GM21423 (cell line): Measurements from ENCODE around the gene DDAH2.
"Not testable (repeated sequence)": the region's sequence is repeated elsewhere in the genome, so short reads cannot be mapped to it uniquely, and the experiment has no call there.

Experiments
- ATAC-seq: cut with Tn5 transposase; IDR thresholded peaks from one replicate; pipeline ENCODE4 v1.9.1; 2021; ENCODE audit warnings: mild to moderate bottlenecking, moderate library complexity; ENCODE audit not compliant: unreplicated experiment

Gene DDAH2

DNA sequence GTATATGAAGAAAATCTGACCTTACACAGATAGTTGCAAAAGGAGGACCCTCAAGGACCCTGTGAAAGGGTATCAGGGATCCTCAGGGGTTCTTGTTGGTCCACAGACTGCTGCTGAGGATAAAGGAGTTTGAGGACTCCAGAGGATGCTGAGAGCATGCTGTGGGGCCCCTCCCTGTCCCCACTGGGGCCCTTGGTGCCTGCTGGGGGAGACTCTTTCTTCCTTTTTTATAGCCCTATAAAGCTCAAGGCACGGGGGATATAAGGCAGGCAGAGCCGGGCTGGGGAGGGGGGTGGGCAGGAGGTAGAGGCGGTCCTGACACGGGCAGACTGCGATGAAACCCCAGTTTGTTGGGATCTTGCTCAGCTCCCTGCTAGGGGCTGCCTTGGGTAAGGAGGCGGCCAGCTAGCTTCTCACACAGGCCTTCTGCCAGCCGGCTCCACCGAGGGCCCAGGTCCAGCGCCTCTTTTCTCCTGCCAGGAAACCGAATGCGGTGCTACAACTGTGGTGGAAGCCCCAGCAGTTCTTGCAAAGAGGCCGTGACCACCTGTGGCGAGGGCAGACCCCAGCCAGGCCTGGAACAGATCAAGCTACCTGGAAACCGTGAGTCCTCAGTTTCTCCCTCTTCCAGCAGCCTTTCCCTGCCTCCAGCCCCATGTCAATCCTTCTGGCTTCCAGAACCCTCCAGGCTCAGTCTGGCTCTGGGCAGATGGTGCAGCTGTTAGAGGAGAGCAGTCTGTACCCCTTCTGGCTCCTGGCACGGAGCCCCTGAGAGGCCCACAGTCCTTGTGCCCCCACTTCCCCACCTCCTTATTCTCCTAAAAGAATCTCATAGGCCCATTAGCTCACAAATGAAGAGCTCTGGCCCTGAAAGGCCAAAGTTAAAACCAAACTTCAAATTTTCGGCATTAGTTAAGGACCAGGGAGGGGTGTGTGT lies 13.8 kb downstream of the DDAH2 start, which contains the start of gene LY6G6D:
Gene LY6G6D, plus strand, starts transcription at position 327 of the 937 bp plus-strand sequence. Its CDS starts 8 bp downstream, at position 335.
- no peak for ATAC-seq

DNA sequence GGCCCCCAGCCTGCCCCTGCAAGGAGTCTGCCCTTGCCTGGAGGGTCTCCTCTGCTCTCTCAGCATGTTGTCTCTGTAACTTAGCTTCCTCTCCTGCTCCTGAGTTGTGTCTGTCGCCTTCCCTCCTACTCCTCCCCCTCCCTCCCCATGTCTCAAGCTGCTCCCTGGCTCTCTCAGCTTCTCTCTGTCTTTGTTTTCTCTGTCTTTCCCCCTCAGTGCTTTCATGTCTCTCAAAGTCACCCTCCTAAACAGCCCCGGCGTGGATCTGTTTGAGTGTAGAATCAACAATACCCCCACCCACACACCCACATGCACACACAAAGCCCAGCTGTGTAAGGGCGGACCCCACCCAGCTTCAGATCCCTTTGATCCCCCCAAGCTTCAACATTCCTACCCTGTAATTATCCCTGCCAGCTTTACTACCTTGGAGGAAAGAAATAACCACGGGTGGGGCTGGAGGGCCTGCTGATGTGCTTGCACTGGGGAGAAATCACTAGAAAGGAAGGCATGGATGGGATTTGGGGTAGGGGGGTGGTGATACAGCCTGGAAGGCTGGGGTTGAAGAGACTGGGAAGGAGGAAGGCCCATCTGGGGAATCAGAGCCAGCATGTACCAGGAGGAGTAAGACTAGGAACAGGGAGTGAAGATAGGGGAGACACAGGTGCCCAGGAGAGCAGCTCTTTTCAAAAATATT lies 15.0 kb downstream of the DDAH2 start:
- ATAC-seq, result no peak

DNA sequence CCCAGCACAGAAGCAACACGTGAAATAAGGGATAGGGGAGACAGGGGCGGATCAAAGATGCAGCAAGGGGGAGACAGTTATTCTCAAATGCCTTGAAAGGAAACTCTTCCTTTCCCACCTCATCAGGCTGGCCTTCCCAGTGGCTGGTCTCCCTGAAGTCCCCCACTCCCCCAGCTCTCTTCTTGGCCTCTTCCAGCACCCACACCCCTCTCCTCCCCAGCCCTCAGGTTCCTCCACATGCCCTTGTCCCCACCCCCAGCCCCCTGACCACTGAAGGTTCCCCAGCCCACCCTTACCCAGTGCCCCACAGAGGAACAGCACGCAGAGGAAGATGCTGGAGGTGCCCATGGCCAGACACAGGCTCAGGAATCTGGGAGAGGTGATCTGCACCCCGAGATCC lies 15.6 kb downstream of the DDAH2 start:
- ATAC-seq, result no peak

DNA sequence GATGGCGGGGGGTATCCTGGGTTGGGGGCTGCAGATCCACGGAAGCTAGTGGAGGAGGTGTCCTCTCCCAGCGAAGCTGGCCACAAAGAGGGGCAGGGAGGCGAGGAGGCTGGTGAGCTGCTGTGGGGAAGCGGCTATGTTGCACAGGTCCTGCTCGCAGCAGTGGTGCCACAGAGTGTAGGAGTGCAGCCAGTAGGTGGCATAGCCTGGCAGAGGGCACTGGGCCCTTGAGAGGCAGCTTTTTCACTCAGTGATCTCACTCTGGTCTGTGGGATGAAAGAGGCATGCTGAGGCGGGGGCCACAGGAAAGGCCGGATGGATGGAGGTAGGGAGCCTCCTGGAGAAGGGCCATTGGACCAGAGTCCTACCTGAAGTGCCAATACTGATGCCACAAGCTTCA lies 16.8 kb downstream of the DDAH2 start:
- ATAC-seq, result no peak

DNA sequence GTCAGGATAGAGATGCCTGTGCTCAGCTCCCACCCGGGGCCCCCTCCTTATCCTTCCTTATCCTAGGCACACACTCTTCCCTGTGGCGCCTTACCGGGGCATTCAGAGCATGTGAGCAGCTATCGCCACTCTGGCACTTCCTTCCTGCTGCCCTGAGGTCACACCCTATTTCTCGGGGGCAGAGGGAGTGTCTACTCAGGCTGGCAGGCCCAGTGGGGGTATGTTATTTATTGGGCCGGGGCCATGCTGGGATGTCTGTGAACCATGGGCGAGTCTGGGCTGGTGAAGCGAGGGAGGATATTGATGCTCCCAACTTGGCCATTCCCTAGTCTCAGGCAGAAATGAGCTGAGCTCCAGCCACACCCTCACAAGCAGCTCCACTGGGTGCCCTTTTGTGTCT lies 17.9 kb downstream of the DDAH2 start:
- no peak for ATAC-seq

DNA sequence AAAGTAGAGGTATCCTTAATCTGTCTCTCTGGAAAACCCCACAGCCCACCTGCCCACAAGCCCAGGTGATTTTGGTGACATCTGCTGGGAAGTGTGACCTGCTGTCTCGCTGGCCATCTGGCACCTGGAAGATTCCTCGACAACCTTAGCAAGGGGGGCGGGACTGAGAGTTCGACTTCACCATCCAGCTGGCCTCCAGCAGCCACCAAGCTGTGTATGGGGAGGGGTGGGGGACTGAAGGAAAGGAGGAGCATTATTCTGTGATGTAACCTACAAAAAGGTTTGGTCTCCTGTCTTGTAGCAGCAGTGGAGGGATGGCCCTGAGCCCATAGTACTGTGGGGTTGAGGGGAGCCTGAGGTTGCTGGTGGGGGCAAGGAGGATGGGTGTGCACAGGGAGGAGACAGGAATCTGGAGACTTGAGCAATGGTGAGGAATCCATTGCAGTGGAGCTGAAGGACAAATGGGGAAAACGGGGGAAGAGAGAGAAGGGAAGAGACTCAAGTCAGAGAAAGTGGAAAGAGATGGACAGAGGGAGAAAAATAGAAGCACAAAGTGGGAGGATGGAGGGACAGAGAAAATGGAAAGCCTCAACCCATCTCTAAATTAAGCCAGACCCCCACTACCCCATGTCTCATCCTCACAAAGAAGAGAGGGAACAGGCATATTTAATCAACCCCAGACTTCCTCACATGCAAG lies 18.4 kb downstream of the DDAH2 start:
- ATAC-seq, result no peak

DNA sequence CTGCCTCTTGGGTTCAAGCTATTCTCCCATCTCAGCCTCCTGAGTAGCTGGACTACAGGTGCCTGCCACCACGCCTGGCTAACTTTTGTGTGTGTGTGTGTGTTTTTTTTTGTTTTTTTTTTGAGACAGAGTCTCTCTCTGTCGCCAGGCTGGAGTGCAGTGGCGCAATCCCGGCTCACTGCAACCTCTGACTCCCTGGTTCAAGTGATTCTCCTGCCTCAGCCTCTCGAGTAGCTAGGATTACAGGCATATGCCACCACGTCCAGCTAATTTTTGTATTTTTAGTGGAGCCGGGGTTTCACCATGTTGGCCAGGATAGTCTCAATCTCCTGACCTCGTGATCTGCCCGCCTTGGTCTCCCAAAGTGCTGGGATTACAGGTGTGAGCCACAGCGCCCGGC lies 19.9 kb downstream of the DDAH2 start:
- ATAC-seq, result not testable (repeated sequence)

DNA sequence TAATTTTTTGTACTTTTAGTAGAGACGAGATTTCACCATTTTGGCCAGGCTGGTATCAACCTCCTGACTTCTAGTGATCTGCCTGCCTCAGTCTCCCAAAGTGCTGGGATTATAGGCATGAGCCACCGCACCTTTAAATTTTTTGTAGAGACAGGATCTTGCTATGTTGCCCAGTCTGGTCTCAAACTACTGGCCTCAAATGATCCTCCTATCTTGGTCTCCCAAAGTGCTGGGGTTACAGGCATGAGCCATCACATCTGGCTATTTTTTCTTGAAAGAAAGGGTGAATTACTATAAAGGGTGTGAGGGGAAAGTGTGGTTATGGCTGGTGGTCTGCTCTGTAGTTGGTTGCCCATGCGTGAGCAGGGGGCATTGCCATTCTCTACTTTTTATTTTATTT lies 20.9 kb downstream of the DDAH2 start:
- ATAC-seq, result no peak

DNA sequence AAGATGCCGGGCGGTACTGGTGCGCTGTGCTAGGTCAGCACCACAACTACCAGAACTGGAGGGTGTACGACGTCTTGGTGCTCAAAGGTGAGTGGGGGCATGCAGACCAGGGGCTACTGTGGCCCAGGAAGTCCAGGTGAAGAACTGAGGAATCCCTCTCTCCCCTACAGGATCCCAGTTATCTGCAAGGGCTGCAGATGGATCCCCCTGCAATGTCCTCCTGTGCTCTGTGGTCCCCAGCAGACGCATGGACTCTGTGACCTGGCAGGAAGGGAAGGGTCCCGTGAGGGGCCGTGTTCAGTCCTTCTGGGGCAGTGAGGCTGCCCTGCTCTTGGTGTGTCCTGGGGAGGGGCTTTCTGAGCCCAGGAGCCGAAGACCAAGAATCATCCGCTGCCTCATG lies 21.4 kb downstream of the DDAH2 start:
- ATAC-seq, result no peak

DNA sequence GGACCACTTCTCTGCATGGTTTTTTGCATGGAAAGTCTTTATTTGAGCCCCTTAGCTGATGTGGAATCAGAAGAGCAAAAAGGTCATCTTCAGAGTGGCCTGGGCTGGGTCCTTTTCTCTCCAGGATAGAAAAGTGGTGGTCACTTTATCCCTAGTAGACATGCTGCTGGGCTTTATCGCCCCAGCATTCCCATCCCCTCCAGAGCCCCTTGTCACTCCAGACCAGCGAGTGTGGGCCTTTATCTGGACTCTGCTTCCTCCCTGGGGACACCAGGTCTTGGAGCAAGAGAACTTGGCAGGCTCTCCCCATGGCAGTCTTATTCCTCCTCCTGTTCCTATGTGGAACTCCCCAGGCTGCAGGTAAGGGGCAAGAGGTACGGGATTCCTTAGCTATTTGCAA lies 22.5 kb downstream of the DDAH2 start, which contains the start of gene LY6G6F:
Gene LY6G6F, plus strand, starts transcription at position 268 of the 400 bp plus-strand sequence. Its CDS starts 41 bp downstream, at position 309.
- ATAC-seq, result no peak

DNA sequence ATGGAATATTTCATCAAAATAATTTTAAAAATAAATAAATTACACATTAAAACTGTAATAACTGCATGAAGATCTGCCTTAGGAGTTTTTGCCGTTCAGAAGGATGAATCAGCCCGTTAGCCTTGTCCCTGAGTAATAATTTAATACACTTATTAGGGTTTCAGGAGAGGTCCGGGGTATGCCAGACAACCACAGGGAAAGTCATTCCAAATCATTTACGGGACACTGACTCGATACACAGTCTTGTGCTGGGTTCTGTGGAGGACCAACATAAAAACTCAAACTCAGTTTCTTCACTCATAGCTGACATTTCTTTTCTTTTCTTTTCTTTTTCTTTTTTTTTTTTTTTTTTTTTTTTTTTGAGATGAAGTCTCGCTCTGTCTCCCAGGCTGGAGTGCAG lies 23.2 kb downstream of the DDAH2 start:
- no peak for ATAC-seq

DNA sequence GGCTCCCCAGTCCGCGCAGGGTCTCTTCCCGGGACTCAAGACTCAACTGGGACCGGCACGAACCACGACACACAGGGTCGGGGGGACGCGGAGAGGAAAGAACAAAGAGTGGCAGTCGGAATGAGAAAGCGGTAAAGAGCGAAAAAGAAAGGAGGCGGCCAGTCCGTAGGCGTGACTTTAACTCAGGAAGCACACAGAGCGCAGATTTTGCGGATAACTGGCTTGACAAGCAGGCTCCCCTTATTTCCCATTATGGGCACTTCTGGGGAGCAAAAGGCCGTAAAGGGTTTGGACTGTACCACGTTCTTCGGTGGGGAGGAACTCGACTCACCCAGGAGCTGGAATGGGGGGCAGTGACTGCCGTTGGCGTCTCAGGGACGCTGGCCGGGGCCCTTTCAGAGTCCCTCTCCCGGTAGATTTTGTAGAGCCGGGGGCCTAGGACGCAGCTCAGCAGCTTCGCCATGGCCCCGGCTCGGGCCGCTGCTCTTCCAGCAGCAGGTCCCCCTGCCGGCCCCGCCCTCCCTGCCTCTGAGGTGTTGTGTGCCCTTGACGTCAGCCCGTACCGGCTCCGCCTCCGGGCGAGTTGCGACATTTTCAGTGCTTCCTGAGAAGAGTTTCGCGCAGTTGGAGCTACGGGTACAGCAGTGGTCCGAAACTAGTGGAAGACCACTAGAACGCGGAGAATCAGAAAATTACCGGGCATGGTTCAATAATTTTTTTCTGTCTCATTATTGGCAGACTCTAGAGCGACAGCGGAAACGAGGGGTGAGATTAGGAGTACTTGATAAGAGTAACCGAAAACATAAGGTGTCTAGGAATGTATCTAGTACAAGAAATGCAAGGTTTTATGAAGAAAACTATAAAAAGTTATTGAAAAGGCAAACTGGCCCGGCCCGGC lies 26.0 kb downstream of the DDAH2 start, which contains the start of gene ABHD16A:
Gene ABHD16A, minus strand, starts transcription at position 506 of the 898 bp plus-strand sequence. Its CDS starts 43 bp downstream, at position 463.
- peak; percentile 84 for ATAC-seq

DNA sequence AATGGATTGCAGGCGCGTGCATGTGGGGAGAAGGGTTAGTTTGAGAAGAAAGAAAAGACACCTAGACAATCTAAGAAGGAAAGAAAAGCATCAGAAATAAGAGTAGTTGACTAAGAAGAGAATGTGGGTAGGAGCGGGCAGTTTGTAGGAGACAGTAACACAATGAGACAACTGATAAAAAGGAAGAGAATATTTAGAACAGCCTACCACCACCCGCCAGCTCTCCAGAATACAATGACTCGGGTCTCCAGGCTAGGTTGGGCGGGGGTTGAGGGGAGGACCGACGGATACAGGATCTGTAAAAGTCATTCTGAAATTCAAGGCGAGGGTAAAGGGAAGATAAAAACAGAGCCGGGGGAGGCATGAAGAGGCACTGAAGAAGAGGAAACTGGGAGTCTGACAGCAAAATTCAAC lies 26.7 kb downstream of the DDAH2 start:
- no peak for ATAC-seq

DNA sequence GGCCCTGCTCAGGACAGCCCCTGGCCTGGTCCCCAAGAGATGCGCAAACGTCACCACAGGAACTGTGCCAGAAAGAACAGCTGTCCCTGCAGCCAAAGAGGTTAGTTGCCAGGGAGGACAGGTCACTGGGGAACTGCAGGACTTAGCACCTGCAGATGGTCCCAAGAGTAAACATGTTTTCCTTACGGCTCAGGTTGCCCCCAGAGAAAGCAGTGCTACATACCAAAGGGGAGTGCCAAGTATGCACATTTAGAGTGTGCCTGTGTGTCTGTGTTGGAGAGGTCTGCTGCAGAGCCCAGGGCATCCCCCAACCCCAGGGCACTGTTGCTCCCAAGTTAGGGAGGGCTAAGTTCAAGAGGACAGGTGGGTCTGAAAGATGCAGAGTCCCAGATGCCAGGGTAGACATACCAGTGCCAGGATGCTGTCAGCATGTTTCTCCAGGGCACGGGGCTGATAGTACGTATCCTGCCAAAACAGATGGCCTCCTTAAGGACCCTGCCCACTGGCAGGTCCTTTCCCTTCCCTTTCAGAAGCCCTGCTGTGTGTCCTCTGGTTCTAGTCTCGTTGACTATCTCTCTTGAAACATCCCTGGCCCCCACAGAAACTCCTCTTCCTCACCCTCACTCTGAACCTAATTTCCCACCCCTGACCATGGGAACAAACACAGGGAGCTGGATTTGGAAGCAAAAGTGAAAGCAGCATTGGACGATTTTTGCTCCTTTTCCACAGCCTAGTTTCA lies 27.3 kb downstream of the DDAH2 start:
- no peak for ATAC-seq

DNA sequence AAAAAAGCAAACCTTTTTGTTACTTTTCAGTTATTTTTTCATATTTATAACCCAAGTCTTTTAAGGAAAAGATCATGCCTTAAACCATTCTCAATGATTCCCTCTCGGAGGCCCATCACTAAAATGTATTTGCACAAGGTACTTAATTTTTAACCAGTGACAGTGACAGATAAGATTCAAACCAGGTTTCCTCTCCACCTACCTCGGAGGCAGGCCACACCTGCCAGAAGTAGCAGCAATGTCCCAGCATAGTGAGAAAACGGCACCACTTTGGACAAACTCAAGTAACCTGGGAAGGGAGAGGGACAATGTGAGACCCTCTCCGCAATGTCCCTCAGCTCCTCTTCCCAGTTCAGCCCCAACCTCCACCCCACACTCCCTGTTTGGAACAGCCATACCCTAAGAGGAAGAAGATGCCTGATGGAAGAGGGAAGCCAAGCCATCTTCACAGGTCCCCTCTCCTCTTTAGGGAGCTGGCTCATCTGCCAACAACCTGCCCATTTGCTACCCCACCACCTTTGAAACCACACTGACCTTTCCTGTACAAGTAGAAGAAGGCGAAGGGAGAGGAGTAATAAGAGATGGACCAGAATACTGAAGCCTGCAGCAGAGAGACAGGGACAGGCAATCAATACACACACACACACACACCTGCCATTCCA lies 28.2 kb downstream of the DDAH2 start:
- ATAC-seq, result no peak

DNA sequence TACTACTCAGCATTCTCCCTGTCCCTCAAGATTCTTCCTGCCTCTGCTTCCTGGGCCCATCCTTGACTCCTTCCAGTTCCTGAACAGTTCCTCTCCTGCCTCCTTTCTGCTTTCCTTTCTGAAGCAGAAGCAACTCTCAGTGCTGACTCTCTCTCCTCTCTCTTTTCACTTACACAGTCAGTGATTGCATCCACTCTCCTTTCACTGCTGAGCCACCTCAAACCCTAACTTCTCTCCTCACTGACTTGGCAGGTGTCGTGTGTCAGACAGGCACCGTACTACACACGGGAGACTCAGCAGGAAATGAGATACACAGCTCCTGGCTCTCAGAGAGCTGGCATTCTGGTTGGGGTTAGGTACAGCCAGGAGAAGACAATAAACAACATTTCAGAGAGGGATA lies 31.5 kb downstream of the DDAH2 start:
- no peak for ATAC-seq

DNA sequence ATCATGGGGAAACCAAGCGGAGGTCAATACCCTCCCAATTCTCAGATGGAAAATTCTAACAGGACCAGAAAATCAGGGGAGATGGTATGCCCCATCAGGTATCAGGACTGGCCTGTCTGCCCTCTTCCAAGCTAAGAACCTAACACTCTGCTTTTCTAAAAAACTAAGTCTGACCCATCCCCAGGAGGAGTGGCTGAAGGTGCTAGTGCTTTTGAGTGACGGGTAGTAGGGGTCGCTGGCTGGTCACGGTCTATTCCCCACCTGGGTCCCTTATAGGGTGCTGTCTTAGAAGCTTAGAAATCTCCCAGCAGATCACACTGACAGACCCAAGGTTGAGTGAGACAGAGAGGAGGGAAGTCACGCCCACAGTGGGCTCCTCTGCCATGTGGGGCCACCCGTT lies 35.6 kb downstream of the DDAH2 start:
- no peak for ATAC-seq

DNA sequence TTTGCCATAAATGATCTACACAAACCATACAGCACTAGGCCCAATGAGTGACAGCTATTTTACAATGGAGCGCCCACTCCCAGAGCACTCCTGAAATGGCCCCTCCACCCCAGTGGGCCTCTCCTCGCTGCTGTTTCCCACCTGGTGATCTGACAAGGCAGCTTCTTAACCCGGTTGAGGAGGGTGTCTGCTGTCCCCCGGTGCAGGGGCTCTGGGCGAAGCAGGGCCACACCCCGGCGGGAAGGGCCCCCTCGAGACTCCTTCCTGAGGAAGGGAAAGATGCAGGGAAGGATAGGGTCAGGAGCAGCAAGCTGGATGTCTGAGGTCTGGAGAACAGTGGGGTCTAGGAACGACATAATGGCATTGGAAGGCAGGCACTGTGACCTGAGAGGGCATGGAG lies 36.2 kb downstream of the DDAH2 start:
- ATAC-seq, result no peak

DNA sequence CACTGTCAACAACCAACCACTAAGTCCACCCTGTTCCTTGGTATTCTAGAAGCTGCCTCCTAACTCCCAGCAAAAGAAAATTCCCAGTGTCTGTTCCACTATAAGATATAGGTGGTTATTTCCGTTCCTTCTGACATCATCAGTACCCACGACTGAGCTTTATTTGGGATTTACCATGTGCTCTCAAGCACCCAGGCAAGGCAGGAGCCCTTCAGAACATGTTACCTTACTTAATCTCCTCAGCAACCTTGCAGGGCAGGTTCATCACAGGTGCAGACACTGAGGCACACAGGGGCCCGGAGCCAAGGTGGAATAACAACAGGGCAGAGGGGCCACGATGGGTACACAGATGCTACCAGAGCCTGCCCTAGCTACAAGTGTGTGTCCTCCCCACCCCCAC lies 36.7 kb downstream of the DDAH2 start:
- no peak for ATAC-seq
